Dermis blood vessel endothelial cell (primary cell): Measurements from ENCODE around the gene TMPRSS11A. TPM values are rescaled to one million over a fixed set of nuclear protein-coding genes. Genes with fewer than 3 reads are reported as not detected.

Experiments used
- DNase-seq: peaks from one replicate; pipeline ENCODE4 v3.0.0; 2010
- total RNA-seq: library from RNA; depleted of rRNA; stranded (reverse); fragments of >200 nt; gene quantifications from 2 replicates; pipeline ENCODE4 v1.2.3, GENCODE V29; 2014

TMPRSS11A gene
- total RNA-seq, 1 donor from 2014 or later, result under 0.01 TPM

DNA sequence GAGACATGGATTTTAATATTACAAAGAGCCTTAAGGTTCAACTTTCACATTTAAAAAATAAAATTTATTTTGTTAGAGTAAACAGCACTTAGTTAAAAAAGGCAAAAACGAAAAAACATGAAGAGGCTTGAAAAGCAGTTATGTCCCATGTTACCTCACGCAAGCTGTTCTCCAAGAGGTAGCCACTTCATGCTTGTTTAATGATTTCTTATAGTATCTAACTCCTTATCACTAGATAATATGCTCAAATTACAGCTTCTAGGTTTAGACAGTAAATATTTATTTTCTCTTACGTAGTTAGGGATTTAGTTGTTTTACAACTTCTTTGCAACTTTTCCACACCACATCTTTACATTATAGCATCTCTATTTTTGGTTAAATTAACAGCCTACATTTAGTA is 51.7 kb downstream of the TMPRSS11A start:
- no peak for DNase-seq

DNA sequence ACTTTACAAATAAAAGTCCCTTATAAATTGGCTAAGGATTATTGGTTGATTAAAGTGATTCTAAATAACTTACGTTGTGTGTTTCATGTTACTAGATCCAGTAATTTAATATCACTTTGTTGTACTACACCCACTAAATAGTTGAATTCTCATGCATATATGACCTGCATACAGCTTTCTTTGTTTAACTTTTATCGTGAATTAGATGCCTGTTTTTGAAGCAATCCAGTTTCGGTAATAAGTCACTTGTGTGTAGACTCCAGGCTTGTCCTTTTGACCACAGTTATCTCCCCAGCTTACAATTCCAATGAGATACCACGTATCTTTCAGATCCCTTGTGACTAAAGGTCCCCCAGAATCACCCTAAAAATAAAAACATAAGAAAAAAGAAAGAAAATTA is 52.2 kb downstream of the TMPRSS11A start:
- DNase-seq, result no peak

DNA sequence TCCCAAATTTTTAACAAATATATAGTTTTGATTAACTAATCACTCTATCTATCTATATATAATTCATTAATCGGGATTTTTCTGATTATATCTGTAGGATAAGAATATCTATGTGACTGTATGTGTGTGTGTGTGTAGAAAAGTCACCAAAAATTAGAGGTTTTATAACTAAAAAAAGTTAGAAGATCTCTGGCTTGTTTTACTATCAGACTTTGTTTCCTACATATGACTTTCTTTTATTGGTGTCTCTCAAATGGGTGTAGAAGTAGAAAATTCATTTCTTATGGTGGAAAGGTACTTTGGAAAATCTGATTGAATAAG is 52.7 kb downstream of the TMPRSS11A start:
- no peak for DNase-seq

DNA sequence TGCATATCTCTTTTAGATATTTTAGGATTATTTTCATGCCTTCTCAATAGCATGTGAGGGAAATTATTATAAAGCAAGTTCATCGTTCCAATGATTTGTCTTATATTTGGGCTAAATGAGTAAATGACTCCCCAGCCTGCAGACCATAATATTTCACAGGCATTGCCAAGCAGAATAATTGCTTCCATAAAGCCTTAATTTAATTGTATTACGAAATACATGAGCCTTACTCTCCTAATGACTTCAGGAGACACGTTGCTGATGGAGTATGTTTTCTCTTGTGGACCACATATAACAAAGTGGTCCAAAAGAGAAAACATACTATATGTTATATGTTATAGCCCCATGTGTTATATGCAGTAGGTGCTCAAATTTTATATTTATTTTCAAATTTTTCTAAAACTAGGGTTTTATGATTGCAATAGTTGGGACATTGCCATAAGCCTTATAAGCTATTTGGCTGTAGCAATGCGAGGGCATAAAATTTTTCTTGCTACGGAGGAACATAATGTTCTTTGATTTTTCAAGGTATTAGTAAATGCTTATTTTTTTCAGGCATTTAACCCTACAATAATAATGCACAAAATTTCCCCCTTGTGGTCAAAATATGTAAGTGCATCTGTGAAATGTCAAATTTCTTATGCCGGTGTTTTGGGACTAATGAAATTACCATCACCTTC is 53.2 kb downstream of the TMPRSS11A start:
- DNase-seq, result peak; percentile 50

DNA sequence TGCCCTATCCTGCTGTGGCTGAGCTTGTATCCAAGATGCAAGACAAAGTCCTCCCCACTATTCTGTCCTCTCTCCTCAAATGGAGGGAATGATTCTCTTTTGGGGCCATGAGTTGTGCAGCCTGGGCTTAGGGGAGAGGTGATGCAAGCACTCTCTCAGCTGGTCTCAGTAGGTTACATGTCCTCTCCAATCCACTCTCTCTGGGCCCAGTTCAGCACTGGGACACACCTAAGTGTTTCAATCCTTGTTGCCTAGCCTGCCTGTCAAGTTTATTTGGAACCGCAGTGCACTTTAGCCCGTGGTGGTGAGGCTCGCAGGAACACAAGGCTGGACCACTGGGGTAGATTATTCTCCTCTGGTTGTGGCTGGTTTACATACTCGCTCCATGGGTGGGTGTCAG is 55.6 kb downstream of the TMPRSS11A start:
- no peak for DNase-seq

DNA sequence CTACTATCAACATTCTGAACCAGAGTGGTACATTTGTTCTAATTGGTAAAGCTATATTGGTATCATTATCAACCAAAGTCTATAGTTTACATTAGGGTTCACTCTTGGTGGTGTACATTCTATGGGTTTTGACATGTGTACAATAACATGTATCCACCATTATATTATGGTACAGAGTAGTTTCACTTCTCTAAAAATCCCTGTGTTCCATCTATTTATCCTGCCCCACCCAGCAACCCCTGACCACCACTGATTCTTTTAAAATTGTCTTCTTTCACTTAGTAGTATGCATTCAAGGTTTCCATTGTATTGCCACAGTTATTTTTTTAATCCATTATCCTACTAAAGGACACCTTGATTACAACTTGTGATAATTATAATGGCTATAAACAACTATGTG is 64.2 kb downstream of the TMPRSS11A start:
- no peak for DNase-seq

DNA sequence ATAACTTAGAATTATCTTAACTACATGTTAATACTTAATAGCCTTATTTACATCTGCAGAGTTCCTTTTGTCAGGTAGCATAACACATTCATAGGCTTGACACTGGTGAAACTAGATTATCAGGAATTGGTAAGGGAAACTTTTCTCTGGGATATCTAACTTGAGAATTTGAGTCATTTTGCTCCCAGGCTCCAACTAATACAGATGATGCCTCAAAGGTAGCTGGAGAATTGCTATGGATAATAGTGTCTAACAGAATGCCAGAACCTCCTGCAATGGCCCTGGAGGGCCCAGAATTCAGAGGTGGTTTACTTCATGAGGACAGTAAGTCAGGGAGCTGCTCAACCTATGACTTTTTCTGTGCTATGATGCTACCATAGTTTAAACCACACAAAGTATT is 65.6 kb downstream of the TMPRSS11A start:
- no peak for DNase-seq

DNA sequence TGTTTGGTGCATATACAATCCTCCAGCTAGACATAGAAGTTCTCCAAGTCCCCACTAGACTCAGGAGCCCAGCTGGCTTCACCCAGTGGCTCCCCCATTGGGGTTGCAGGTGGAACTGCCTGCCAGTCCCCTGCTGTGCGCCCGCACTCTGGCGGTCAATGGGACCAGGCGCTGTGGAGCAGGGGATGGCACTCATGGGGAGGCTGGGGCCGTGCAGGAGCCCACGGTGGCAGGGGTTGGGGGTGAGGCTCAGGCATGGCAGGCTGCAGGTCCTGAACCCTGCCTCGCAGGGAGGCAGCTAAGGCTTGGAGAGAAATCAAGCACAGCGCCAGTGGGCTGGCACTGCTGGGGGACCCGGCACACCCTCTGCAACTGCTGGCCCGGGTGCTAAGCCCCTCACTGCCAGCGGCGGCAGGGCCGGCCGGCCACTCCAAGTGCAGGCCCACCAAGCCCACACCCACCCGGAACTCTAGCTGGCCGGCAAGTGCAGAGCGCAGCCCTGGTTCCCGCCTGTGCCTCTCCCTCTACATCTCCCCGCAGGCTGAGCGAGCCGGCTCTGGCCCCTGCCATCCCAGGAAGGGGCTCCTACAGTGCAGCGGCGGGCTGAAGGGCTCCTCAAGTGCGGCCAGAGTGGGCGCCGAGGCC is 66.8 kb downstream of the TMPRSS11A start:
- no peak for DNase-seq

DNA sequence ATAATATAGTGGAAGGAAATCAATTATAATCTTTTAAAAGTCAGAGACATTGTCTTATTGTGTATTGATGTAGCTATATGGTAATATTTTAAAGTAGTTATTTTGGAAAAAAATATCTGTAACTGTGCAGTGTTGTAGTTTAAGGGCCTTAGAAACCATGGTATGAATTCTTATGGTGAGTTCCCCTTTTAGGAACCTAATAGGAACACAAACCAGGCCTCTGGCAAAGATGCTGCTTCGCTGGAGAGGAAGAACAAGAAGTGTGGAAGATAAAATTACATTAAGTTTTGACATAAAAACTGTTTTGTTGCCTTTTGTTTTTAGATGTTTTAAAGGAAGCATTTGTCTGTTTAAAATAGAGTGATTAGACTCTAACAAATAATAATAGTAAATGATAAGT is 68.6 kb downstream of the TMPRSS11A start:
- DNase-seq, result no peak

DNA sequence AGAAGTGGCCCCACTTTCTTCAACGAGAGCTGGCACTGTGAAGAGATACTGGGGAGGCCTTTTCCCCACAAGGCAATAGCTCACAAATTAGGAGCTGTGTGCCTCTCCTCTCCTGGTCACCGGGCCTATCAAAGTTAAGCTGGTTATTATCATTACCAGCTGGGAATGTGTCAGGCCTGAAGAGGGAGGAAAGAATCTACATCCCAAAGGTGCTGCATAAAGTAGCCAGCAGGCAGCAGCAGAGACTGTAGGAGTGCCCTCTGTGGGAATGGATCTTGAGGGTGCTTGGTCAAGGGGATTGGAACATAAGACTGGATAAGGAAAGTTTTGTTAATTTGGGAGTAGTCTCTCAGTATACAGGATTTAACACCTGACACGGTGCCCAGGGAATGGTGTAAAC is 70.4 kb downstream of the TMPRSS11A start:
- no peak for DNase-seq

DNA sequence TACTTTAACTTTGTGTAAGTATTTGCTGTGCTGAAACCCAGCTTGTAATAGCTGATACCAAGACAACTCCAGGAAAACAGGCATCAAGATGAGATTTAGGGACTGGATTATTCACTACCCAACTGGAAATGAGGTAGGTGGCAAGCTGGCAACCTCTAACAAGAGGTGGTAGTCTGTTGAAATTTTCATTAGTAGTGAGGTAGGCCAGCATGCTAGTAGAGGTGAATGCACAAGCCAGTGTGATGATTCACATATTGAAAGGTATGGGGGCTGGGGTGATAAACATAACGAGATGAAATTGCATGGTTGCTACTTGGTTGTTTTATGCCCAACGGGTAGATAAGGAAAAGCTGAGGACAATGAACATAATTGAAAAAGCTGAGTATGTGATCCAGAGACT is 71.0 kb downstream of the TMPRSS11A start:
- DNase-seq, result no peak

DNA sequence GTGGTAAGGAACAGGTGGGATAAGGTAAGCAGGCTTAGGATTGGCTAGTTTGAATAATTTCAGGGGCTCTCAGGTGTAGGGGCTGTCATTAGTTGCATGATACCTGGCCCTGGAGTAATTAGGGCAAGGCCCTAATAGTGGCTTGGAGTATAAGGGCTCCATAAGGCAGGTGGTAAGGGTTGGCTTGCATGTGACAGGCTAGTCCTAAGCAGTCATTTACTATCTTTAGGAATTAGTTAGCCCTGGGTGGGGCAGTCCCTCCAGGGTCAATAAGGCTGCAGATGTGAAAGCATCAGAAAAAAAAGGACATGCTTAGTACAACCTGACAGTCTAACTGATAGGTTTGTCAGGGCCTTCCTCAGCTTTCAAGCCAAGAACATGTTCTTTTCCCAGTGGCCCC is 71.6 kb downstream of the TMPRSS11A start:
- no peak for DNase-seq

DNA sequence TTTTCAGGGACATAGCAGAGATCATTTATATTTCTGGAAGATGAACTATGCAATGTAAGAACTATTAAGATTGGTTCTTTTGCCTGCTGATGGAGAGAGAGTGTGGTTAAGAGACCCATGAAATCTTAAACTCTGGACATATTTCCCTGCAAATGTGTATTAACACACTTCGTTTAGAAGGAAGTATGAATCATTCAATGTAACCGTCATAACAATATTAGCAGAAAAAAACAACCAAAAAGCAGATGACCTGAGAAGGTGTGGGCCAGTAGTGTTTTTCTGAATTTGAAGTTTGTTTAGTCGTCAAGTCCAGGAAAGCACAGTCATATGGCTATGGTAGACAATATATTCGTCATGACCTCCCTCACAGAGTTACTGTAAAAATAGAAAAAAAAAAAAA is 77.0 kb downstream of the TMPRSS11A start:
- DNase-seq, result peak; percentile 70

DNA sequence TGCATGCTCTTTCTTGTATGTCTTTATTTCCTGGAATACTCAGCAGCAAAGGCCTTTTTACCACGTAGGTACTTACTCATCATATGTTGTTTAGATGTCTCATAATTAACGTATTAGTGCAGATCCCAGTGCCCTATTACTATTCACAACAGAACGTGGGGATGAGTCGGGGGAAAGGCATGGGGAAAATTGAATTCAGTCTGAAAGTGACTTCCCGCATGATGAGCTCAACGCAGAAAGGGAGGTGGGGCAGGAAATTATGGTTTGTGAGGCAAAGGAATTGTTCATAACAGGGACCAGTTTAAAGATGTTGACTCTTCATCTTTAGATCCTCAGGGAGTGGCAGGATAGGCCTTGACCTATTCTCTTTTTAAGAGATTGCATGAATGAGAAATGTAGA is 77.5 kb downstream of the TMPRSS11A start:
- peak; percentile 73 for DNase-seq

DNA sequence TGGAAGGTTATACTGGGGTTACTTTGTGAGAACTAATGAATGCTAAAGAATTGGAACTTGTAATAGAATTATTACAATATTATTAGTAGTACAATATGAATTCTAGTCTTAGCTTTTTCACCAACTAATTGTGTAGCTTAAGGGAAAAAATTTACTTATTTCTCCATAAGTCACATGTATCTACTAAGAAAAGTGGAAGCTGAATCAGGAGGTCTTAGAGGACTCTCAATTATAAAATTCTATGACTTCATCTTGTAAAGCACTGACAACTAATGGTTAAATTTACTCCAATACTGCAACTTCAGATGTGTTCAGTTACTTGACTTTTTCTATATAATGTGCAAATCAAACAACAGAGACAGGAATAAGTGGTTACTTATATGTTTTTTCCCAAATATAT is 78.6 kb downstream of the TMPRSS11A start:
- DNase-seq, result no peak

DNA sequence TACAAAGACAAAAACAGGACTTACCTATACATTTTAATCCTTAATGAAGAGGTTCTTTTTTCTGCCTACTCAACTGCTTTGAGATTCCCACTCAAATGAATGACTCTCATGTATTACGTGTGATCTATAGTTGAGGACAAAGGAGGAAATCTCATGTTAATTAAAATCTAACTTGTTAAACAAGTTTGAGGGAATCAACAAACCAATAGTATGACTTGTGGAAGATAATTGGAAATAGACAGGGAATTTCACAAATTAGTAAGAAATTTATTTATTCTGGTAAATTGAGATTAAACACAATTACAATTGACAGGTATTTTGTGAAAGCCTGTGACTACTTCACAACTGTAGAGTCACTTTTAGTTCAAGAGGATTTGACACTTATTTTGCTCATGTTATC is 79.4 kb downstream of the TMPRSS11A start, which contains the start of gene TMPRSS11D:
TSS of gene TMPRSS11D (minus strand) at position 101 of the 400 bp plus-strand sequence. CDS start at position 32, 69 bp downstream.
- DNase-seq, result no peak

DNA sequence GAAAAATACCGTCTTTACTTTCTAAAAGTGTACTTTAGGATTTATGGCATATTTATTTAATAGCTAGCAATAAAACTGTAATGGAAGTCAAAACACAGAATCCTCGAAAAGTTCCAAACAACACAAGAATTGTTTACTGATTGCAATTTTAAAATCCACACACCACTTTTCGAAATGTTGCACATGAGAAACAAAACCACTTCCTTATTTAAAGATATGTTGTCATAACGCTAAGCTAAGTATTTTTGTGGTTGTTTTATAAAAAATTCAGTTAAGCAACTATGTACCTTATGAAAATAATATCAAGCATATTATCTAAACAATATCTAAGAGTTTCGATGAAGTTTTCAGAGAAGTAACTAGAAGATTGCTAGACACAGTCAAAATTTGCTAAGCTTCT is 79.8 kb downstream of the TMPRSS11A start:
- no peak for DNase-seq

DNA sequence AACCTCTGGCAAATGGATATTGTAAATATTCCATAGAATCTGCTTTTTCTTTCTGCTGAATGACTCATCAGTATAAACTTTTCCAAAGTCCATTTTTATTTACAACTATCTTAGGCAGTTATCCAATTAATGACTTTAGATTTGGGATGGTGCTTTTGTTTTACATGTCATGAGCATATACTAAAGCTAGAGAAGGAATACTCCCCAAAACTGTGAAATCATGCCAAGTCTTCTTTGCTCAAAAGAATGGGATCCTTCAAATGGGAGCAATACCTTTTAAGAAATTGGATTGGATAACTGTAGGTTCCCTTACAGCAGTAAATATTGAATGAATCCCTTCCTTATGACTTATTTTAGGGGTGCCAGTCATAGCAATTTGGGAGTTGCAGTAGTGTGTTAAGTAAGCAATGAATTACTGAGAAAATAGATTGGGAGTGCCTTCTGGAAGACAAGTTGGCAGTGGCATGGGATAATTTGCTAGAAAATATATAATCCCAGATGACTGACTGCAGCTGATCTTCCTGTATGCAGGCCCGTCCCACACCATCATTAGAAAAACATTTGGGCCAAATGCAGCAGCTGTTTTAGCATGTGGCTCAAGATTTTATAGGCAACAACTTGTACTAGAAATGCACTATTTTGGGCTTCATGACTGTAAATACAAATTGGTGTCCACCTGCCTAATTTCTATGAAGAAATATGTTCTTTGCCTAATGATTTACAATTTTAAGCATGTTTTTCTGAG is 82.3 kb downstream of the TMPRSS11A start:
- DNase-seq, result no peak

DNA sequence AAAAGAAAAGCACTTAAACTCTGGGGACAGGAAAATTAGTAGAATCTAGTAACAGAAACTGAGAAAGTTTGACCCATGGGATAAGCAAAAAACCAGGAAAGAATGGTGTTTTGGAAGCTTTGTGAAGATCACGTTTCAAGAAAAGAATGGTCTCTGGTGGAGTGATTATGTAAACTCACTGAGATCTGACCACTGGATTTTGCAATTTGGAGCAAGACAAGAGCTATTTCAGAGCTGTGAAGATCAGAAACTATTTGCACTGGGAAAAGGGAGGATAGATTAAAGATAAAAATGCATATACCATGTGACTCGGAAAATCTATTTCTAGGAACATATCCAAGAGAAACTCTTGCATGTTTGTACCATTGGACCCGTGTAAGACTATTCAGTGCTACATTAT is 83.8 kb downstream of the TMPRSS11A start:
- DNase-seq, result no peak

DNA sequence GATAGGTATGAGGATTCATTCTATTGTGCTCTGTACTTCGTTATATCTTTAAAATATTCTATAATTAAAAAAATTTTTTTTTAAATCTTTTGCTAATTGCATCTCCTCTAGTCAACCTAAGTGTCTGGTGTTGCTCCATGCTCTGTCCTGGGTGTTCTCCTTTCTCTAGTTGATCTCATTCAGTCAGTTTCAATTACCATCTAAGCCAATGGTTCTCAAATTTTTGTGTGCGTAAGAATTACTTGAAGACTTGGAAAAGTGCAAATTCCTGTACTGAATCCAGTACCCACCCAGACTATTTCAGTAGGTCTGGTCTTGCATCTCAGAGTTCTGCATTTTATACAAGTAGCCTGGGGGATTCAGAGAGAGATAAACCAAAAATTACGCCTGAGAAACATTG is 86.2 kb downstream of the TMPRSS11A start:
- no peak for DNase-seq

DNA sequence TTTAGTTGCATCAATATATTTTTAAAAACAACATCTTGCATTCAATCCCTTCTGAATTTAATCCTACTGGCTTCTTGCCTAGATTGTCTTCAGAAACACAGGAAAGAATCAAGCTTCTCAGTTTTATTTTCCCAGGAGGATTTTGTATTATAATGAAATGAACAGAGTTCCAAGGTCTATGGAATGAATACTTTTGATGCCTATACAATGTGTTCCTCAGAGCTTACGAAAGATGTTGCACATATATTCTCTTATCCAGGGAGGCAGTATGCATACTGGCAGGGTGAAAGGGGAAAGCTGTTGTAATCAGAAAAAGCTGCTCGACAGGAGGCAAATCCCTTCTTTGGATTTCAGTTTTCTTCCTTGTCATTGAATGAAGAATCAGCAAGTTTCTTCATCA is 88.3 kb downstream of the TMPRSS11A start:
- no peak for DNase-seq

DNA sequence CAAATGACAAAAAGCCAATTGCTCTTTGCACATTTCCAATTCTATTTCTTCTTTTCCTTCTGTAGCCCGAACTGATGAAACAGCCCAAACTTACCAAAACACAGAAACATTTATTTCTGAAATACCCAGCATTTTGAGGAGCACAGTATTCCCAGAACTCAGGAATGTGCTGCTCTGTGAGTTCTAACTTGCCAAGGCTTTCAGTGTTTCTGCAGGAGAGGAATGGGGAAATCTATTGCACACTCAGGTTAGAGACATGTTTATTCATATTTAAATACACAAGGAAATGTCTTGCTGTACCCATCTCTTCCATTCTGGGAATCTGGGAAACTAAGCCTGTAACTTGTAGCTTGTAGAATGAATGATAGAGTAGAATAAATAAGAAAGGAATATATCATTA is 90.2 kb downstream of the TMPRSS11A start:
- no peak for DNase-seq

DNA sequence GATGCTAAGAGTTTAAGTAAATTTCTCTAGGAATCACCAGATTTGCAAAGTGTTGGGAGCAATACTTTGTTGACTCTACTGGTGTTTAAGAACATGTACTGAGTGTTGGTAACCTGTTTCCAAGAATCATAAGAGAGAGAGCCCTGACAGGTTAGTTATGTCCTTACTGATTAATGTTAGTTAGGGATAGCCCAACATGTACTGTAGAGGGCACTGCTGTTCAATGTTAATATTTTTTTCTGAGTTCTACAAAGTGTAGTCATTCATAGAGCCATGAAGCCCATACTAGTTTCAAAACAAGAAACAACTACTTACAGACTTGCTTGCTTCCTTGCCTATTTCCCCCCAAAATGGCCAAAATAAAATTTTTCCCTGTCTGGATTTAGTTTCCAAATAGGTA is 91.4 kb downstream of the TMPRSS11A start:
- DNase-seq, result peak; percentile 68

DNA sequence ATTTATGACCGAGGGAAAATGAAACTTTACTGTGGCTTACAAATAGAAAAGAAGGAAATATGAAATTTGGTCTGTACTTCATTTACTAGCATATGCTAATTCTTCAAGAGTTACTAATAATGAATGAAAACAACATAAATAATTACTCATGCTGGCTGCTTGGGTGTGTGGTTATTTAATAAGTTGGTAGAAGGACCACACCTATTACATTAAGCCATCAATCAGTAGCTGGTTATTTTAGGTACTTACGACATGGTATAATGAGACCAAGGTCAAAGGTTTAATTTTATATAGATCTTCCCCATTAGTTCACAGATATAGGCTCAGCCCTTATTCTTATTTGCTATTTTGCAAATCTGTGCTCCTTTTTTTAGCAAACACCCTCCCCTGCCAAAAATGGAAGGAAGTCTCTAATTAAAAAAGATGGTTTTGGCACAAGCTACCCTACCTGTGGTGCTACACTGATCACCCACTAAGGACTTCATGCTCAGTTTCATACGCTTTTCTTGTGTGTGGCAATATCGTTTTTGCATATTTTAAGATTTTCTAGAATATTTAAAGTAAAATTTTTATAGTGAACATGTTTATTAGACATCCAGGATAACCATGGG is 93.6 kb downstream of the TMPRSS11A start:
- DNase-seq, result no peak
